MM.1S (cell line): ENCODE data around the gene CCT4.
A peak's percentile ranks its signal among the peaks of the same experiment; 100 is the strongest.
"Not testable (repeated sequence)": the region's sequence is repeated elsewhere in the genome, so short reads cannot be mapped to it uniquely, and the experiment has no call there.

ENCODE experiments used
- DNase-seq: peaks from one replicate; pipeline ENCODE4 v3.0.0-alpha.2; 2015
- H2AFZ ChIP-seq: fragments of 300-600 bp; sonication (generic); 2 replicates; pipeline ENCODE4 v1.6.0; 2016; ENCODE audit warnings: antibody characterized with exemption, low read length
- H3F3A ChIP-seq: fragments of 300-600 bp; sonication (generic); 2 replicates; pipeline ENCODE4 v1.6.1; 2016; ENCODE audit warnings: mild to moderate bottlenecking, antibody characterized with exemption, low read length, moderate library complexity, mixed read lengths; ENCODE audit not compliant: insufficient read depth
- H3K27ac ChIP-seq: fragments of 300-600 bp; sonication (generic); 2 replicates; pipeline ENCODE4 v1.5.1; 2016; ENCODE audit warnings: mild to moderate bottlenecking, low read length
- H3K27me3 ChIP-seq: fragments of 300-600 bp; sonication (generic); replicated peaks from 2 replicates; pipeline ENCODE4 v1.6.0; 2016; ENCODE audit warnings: low read length; ENCODE audit not compliant: insufficient read depth
- H3K36me3 ChIP-seq: fragments of 300-600 bp; sonication (generic); replicated peaks from 2 replicates; pipeline ENCODE4 v1.6.1; 2016; ENCODE audit warnings: mild to moderate bottlenecking, low read length, mixed read lengths; ENCODE audit not compliant: insufficient read depth
- H3K4me1 ChIP-seq: fragments of 300-600 bp; sonication (generic); 2 replicates; pipeline ENCODE4 v1.6.1; 2016; ENCODE audit warnings: low read length, mixed read lengths
- H3K4me2 ChIP-seq: fragments of 300-600 bp; sonication (generic); 2 replicates; pipeline ENCODE4 v1.6.0; 2016; ENCODE audit warnings: low read depth, low read length
- H3K4me3 ChIP-seq: fragments of 300-600 bp; sonication (generic); 2 replicates; pipeline ENCODE4 v1.5.1; 2016; ENCODE audit warnings: low read length, mixed read lengths
- H3K79me2 ChIP-seq: fragments of 300-600 bp; sonication (generic); 2 replicates; pipeline ENCODE4 v1.6.1; 2016; ENCODE audit warnings: mixed run types, low read length, mixed read lengths
- H3K9ac ChIP-seq: fragments of 300-600 bp; sonication (generic); 2 replicates; pipeline ENCODE4 v1.6.1; 2016; ENCODE audit warnings: low read length, mixed read lengths
- H3K9me2 ChIP-seq: fragments of 300-600 bp; sonication (generic); replicated peaks from 2 replicates; pipeline ENCODE4 v1.6.1; 2016; ENCODE audit warnings: mild to moderate bottlenecking, low read length, mixed read lengths; ENCODE audit not compliant: insufficient read depth
- H3K9me3 ChIP-seq: fragments of 300-600 bp; sonication (generic); replicated peaks from 2 replicates; pipeline ENCODE4 v1.6.1; 2016; ENCODE audit warnings: mild to moderate bottlenecking, low read length, mixed read lengths; ENCODE audit not compliant: insufficient read depth
- H4K20me1 ChIP-seq: fragments of 300-600 bp; sonication (generic); 2 replicates; pipeline ENCODE4 v1.6.1; 2016; ENCODE audit warnings: mild to moderate bottlenecking, low read length, moderate library complexity, mixed read lengths; ENCODE audit not compliant: insufficient read depth
- EZH2 ChIP-seq: fragments of 300-600 bp; sonication (generic); optimal IDR thresholded peaks from 2 replicates; pipeline ENCODE3; 2017; ENCODE audit warnings: low read depth, mild to moderate bottlenecking, antibody characterized with exemption, low read length, mixed read lengths
- EZH2phosphoT487 ChIP-seq: fragments of 300-600 bp; sonication (generic); IDR thresholded peaks from 2 replicates; pipeline ENCODE4 v1.6.1; 2018; ENCODE audit warnings: antibody characterized with exemption, low read length
- TF ChIP-seq, protein P1 (sequence below): fragments of 300-600 bp; sonication (generic); IDR thresholded peaks from 2 replicates; pipeline ENCODE4 v1.5.1; 2016; ENCODE audit warnings: antibody characterized with exemption, low read length, mixed read lengths

The CCT4 gene

DNA sequence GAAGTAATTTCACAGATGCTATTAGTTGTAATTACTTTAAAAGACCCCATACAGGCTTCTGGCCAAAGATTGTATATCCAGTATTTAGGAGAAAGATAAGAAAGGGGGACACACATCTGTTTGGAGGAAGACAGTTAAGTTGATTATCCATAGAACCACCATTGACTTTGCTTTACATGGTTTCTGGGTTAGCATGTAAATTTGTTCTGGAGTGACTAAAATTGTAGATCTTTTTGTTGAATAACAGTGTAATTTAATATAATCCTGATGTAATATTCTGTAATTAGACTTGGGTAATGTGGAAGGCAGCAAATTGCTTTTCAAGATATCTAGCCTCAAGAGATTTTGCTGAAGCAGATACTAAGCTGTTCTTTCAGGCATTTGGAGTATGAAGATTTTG lies 34.3 kb upstream of the CCT4 start:
- Histone ChIP-seq H3K4me2 (no peak overlapping the region), H3K4me1 (peaks cover 5% of the 10 kb centered on the region; the same call in 1 of the 2 replicates), H3K79me2 (no peaks in the 10 kb centered on the region), H3K4me3 (no peak overlapping the region), H3K9ac (no peak overlapping the region), H3K27me3 (no peaks in the 10 kb centered on the region), H2AFZ (no peak overlapping the region), H3F3A (no peaks in the 10 kb centered on the region), H3K9me3 (no peaks in the 10 kb centered on the region), H4K20me1 (no peaks in the 10 kb centered on the region), H3K9me2 (no peaks in the 10 kb centered on the region), H3K36me3 (no peaks in the 10 kb centered on the region), H3K27ac (no peak overlapping the region)
- TF ChIP-seq, protein P1, sequence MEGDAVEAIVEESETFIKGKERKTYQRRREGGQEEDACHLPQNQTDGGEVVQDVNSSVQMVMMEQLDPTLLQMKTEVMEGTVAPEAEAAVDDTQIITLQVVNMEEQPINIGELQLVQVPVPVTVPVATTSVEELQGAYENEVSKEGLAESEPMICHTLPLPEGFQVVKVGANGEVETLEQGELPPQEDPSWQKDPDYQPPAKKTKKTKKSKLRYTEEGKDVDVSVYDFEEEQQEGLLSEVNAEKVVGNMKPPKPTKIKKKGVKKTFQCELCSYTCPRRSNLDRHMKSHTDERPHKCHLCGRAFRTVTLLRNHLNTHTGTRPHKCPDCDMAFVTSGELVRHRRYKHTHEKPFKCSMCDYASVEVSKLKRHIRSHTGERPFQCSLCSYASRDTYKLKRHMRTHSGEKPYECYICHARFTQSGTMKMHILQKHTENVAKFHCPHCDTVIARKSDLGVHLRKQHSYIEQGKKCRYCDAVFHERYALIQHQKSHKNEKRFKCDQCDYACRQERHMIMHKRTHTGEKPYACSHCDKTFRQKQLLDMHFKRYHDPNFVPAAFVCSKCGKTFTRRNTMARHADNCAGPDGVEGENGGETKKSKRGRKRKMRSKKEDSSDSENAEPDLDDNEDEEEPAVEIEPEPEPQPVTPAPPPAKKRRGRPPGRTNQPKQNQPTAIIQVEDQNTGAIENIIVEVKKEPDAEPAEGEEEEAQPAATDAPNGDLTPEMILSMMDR = no peak
- no peak for TF ChIP-seq EZH2
- no peak for TF ChIP-seq EZH2phosphoT487
- DNase-seq = no peak

- no peaks in the 10 kb centered on the region for H3K79me2 ChIP-seq
- H3K9me2 ChIP-seq = no peaks in the 10 kb centered on the region
- H3K4me2 ChIP-seq = no peak overlapping the region
- DNase-seq = no peak
- H3K36me3 ChIP-seq = no peaks in the 10 kb centered on the region
- H3K4me1 ChIP-seq = peaks cover 5% of the 10 kb centered on the region; the same call in 1 of the 2 replicates
- H3K27ac ChIP-seq = no peak overlapping the region
- no peak overlapping the region for H3K9ac ChIP-seq
- H3K27me3 ChIP-seq = no peaks in the 10 kb centered on the region
- TF ChIP-seq, protein P1 = no peak
- TF ChIP-seq EZH2 (no peak), EZH2phosphoT487 (no peak)
- H4K20me1 ChIP-seq = no peaks in the 10 kb centered on the region
- no peak overlapping the region for H3K4me3 ChIP-seq
- H3K9me3 ChIP-seq = no peaks in the 10 kb centered on the region
- no peaks in the 10 kb centered on the region for H3F3A ChIP-seq
- no peak overlapping the region for H2AFZ ChIP-seq
Measured at GRCh38 chr2:61920548-61920947, 32.1 kb upstream of the CCT4 start.

- not testable (repeated sequence) for DNase-seq, H3K4me1 ChIP-seq, H3K36me3 ChIP-seq, H3F3A ChIP-seq, H3K9me2 ChIP-seq, H3K4me3 ChIP-seq, H3K27ac ChIP-seq, H3K9ac ChIP-seq, H2AFZ ChIP-seq, H3K4me2 ChIP-seq, H4K20me1 ChIP-seq, H3K9me3 ChIP-seq, H3K27me3 ChIP-seq
- peaks cover 21% of the 10 kb centered on the region for H3K79me2 ChIP-seq
Measured at GRCh38 chr2:61914794-61915193, 26.3 kb upstream of the CCT4 start.

GRCh38 chr2:61911510-61911909 lies 23.1 kb upstream of the CCT4 start:
- H3K9me2 ChIP-seq = no peaks in the 10 kb centered on the region
- no peak overlapping the region for H3K9ac ChIP-seq
- TF ChIP-seq EZH2phosphoT487 = no peak
- TF ChIP-seq, protein P1 = peak; percentile 26; the same call in 1 of the 2 replicates
- no peak overlapping the region for H3K27ac ChIP-seq
- DNase-seq = no peak
- no peaks in the 10 kb centered on the region for H3K36me3 ChIP-seq
- H3F3A ChIP-seq = no peaks in the 10 kb centered on the region
- H3K27me3 ChIP-seq = no peaks in the 10 kb centered on the region
- H3K4me1 ChIP-seq = peaks cover 4% of the 10 kb centered on the region; the same call in 1 of the 2 replicates
- no peaks in the 10 kb centered on the region for H3K9me3 ChIP-seq
- no peaks in the 10 kb centered on the region for H4K20me1 ChIP-seq
- peaks cover 47% of the 10 kb centered on the region for H3K79me2 ChIP-seq
- H3K4me3 ChIP-seq = no peak overlapping the region
- H2AFZ ChIP-seq = no peak overlapping the region
- H3K4me2 ChIP-seq = no peak overlapping the region
